KOPT-K1 (cell line): ENCODE results near the gene CKMT2.

ENCODE experiments used
- H3K27ac ChIP-seq: fragments of 200-600 bp; sonication (generic); 2 replicates; pipeline ENCODE4 v1.5.1; 2016; ENCODE audit warnings: antibody characterized with exemption, mild to moderate bottlenecking, low read depth, low read length; ENCODE audit not compliant: poor library complexity, severe bottlenecking
- H3K36me3 ChIP-seq: fragments of 200-600 bp; sonication (generic); 2 replicates; pipeline ENCODE4 v1.5.1; 2017; ENCODE audit warnings: antibody characterized with exemption, mild to moderate bottlenecking, low read length, moderate library complexity; ENCODE audit not compliant: insufficient read depth
- H3K9me3 ChIP-seq: fragments of 200-600 bp; sonication (generic); 2 replicates; pipeline ENCODE4 v1.5.1; 2017; ENCODE audit warnings: antibody characterized with exemption, low read length, mild to moderate bottlenecking; ENCODE audit not compliant: insufficient read depth, poor library complexity, severe bottlenecking

The CKMT2 gene

DNA sequence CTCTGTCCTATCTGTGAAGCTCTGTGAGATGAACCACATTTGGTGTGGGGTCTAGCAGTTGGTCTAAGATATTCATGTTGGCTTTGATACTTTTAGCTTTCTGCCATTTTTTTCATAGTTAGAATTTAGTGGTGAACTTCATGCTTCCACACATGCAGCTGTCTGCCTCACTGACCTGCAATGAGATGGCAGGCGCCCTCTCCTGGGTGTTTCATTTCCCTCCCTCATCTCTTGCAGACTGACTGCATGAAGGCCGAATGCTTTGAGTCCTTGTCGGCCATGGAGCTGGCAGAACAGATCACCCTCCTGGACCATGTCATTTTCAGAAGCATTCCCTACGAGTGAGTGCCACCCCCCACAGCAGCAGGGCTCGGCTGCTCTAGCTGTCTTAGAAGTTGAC, 26.1 kb upstream of the CKMT2 start:
- H3K36me3 ChIP-seq = no peaks in the 10 kb centered on the region
- no peaks in the 10 kb centered on the region for H3K9me3 ChIP-seq
- H3K27ac ChIP-seq = no peak overlapping the region

DNA sequence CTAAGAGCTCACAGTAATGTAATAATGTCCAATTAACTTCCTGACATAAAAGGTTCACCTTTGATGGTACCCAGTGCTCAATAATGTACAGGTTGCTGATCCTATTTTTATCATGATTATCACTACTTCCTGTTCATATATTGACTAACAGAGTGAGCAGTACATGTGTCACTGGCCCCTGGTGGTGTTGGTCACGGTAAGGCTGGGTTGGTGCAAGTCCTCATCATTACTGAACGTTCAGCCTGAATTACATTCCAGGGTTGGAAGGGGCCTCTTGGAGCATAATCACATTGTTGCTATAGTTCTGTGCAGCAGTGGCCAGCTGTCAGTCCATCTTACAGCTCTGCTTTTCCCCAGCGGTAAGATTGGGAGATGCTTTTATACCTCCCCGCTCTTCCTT, 24.2 kb upstream of the CKMT2 start:
- no peaks in the 10 kb centered on the region for H3K9me3 ChIP-seq
- no peak overlapping the region for H3K27ac ChIP-seq
- H3K36me3 ChIP-seq = no peaks in the 10 kb centered on the region

DNA sequence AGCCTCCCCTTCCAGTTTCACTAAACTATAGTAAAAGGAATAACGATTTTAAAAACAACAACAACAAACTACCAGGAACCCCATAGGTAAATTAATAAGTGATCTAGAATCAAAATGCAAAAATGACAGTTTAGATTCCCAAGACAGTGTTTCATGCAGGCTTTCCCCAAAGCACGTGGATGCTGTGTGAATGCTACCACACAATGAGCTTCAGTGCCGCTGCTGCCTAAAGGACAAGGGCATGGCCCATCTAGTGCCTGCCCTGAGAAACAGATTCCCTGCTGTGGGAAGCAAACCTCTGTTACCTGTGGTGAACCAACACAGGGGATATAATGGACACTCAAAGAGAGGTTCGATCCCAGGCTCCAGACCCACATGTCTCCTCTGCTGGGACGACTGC, 23.7 kb upstream of the CKMT2 start:
- H3K9me3 ChIP-seq = no peaks in the 10 kb centered on the region
- no peak overlapping the region for H3K27ac ChIP-seq

DNA sequence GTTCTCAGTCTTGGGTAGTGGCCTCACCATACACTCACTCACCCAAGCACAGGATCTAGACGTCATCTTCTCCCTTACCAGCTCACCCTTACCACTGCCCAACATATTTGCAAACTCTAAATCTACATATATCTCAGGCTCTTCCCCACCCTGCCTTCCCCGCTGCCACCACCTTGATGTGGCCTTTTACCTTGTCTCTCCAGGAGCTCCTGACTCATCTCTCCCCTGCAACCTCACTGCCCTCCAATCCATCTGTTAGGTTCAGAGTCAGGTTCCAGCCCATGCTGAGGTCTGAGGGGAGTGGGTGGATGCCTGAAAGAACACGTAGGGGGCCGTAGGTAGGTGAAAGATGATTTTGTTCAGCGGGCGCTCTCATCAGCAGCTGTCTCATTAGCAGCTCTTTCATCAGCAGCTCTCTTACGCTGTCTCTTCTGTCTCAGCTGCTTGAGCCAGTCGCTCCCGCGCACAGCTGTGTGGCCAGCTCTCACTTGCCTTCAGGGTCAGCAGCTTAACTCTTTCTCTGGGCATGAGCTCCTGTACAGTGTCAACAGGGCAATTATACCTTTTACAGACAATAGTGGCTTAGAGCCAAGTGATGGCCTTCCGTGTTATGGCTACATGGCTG, 23.1 kb upstream of the CKMT2 start:
- Histone ChIP-seq H3K27ac (no peak overlapping the region), H3K36me3 (no peaks in the 10 kb centered on the region), H3K9me3 (no peaks in the 10 kb centered on the region)

More for the DNA sequence above, 23.7 kb upstream of the CKMT2 start:
- H3K36me3 ChIP-seq = no peaks in the 10 kb centered on the region

DNA sequence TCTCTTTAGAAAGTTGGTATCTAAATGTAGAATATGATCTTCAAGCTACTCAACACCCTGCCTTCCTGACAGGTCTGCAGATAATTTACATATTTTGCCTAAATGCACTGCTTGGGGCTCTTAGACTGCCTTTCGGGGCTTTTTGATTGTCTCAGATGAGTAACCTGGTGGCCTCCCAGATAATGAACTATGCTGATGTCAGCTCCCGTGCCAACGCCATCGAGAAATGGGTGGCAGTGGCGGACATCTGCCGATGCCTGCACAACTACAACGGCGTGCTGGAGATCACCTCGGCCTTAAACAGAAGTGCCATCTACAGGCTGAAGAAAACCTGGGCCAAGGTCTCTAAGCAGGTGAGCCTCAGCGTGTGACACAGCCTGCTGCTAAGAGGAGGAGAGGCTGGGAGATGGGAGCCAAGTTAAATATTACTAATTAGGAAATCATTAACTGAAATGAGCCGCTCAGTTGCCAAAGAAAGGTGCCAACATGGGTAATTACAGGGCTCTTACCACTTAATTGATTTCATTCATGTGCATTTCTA, 20.8 kb upstream of the CKMT2 start:
- no peaks in the 10 kb centered on the region for H3K36me3 ChIP-seq
- no peak overlapping the region for H3K27ac ChIP-seq
- no peaks in the 10 kb centered on the region for H3K9me3 ChIP-seq

DNA sequence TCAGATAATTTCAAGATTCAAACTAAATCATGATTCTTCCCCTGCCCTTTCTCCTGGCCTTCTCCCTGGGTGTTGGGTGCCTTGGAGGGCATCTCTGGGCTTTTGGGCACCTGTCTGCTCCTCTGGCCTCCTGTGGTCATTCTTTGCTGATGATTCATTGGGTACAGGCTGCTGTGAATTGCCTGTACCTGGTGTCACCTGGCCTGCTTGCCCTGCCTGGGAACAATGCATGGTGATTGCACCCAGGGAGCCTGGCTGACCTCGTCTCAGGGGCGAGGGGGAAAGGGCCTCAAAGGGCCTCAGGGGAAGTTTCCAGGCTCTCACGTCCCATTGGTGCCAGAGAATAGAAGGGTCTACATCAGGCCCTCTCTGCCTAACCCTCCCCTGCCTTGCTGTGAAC, 20.1 kb upstream of the CKMT2 start:
- H3K9me3 ChIP-seq = no peaks in the 10 kb centered on the region
- H3K27ac ChIP-seq = no peak overlapping the region
- H3K36me3 ChIP-seq = no peaks in the 10 kb centered on the region

DNA sequence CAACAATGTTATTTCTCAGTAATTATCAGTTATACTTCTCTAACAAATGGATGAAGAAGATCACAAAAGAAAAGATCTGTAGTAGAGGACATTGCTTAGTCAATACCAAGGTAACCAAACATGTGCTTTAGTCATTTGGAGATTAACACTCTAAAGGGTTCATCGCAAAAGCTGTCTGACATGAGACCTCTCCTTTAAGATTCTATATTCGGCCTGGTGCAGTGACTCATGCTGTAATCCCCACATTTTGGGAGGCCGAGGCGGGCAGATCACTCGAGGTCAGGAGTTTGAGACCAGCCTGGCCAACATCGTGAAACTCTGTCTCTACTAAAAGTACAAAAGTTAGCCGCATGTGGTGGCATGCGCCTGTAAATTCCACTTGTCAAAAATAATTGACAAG, 18.3 kb upstream of the CKMT2 start:
- no peak overlapping the region for H3K27ac ChIP-seq

DNA sequence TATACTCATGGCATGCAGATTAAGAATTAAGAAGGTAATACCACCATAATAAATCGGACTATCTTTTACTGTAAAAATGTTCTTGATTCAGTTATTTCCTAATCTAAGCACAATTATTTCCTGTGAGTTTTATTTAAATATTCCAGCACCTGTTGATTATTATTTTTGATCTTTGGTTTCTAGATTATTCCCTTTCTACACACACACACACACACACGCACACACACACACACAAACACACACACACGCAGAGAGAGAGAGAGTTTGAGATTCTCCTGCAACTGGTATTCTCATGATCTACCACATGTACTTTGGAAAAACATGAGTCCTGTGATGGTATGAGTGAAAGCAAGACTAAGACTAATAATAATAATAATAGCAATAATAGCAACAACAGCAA, 17.0 kb upstream of the CKMT2 start:
- Histone ChIP-seq H3K9me3 (no peaks in the 10 kb centered on the region), H3K27ac (no peak overlapping the region), H3K36me3 (no peaks in the 10 kb centered on the region)

More for the DNA sequence above, 18.3 kb upstream of the CKMT2 start:
- Histone ChIP-seq H3K36me3 (no peaks in the 10 kb centered on the region), H3K9me3 (no peaks in the 10 kb centered on the region)

DNA sequence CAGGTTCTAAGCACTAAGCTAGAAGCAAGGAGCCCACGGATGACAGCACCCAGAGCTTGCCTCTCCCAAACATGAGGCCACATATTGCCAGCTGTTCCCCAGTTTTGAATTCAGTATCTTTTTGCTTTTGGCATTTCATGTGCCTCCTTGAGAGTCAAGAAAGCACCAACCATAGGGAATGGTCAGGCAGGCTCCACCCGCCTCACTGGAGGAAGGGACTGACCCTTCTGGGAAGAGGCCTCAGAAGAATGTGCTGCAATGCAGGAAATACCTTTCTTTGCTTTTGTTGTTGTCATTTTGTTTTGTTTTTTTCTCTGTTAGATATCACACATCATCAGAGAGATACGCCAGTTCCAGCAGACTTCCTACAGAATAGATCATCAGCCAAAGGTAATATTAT, 13.7 kb upstream of the CKMT2 start:
- no peak overlapping the region for H3K27ac ChIP-seq
- H3K36me3 ChIP-seq = no peaks in the 10 kb centered on the region
- no peaks in the 10 kb centered on the region for H3K9me3 ChIP-seq

DNA sequence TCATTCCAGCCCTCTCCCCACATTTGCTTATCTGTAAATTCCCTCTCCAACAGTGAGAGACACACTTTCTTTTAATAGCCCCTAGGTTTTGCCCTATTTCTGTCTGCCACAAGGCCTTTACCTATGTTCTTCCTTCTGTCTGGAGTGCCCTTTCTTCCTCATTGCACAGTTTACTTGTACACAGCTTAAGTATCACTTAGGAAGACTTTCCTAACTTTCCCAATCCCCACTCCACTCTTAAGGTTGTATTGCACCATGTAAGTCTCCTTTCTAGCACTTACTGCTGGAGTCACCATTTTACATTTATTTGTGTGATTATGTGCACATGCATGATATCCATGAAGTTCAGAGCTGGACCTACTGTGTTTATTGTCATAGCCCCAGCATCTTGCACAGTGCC, 10.8 kb upstream of the CKMT2 start:
- Histone ChIP-seq H3K9me3 (no peaks in the 10 kb centered on the region), H3K27ac (no peak overlapping the region), H3K36me3 (no peaks in the 10 kb centered on the region)

DNA sequence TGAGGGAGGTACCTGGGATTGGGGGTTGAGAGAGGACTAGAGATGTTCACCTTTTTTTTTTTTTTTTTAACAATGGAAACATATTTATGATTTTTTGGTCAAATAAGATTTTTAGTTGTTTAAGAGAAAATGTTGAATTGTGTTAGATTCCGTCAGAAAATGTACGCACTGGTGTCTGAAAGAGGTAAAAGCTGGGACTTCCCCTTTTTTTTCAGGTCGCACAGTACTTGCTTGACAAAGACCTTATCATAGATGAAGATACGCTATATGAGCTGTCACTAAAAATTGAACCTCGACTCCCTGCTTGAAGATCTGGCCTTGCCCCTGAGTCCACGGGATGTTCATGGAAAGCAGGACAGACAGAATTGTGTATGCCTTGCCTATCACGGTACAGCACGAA, 7.7 kb upstream of the CKMT2 start:
- H3K36me3 ChIP-seq = no peaks in the 10 kb centered on the region
- H3K9me3 ChIP-seq = no peaks in the 10 kb centered on the region
- H3K27ac ChIP-seq = no peak overlapping the region

DNA sequence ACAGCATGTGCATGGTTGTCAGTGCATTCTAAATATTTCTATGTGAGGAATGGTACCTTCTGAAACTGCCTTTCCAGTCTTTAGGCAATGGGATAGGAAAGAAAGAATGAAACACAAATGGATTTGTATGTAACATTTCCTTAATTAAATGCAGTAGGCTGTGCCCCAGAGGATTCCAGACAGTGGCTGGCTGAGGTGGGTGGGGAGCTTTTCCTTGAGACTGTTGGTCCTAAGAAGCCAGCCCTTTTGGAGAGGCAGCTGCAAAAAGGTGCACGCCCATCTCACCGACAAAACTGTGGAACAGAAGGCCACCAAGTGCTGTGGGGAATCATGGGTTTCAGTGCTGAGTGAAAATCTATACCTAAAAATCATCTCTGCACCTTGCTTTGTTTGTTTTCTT, 6.8 kb upstream of the CKMT2 start:
- no peaks in the 10 kb centered on the region for H3K9me3 ChIP-seq
- no peaks in the 10 kb centered on the region for H3K36me3 ChIP-seq

DNA sequence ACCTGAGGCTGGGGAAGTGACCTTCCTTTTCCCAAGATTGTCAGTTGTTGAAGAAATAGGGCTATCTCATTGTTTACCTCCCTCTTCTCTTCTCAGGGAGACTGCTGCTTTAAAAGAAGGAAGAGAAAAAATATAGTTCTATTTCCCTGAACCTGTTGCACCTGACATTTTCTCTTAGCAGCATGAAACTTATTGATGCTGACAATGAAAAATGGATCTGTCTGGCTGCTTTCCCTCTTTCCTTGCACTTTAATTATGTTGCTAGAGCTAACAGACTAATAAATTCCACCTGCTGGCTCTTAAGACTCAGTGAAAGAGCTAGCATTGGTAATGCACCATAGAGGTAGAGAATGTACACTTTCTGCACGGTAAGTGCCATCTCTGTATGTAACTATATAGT, 6.2 kb upstream of the CKMT2 start:
- Histone ChIP-seq H3K27ac (no peak overlapping the region), H3K9me3 (no peaks in the 10 kb centered on the region), H3K36me3 (no peaks in the 10 kb centered on the region)

More for the DNA sequence above, 6.8 kb upstream of the CKMT2 start:
- no peak overlapping the region for H3K27ac ChIP-seq

DNA sequence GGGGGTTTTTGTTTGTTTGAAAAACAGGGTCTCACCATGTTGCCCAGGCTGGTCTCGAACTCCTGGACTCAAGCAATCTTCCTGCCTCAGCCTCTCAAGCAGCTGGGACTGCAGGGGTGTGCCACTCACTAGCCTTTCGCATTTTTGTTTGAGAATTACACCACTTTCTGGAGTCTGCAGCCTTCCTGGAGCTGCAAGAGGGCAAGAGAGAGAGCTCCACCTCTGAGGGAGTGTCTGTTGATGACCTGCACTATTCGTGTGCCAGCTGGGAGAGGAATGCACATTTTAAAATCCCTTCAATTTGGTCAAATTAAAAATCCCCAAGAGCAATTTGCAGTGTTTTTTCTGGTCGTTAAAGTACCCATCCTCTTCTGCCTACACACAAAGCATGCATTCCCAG, 5.0 kb upstream of the CKMT2 start:
- H3K9me3 ChIP-seq = no peaks in the 10 kb centered on the region
- H3K36me3 ChIP-seq = no peaks in the 10 kb centered on the region
- H3K27ac ChIP-seq = no peak overlapping the region

DNA sequence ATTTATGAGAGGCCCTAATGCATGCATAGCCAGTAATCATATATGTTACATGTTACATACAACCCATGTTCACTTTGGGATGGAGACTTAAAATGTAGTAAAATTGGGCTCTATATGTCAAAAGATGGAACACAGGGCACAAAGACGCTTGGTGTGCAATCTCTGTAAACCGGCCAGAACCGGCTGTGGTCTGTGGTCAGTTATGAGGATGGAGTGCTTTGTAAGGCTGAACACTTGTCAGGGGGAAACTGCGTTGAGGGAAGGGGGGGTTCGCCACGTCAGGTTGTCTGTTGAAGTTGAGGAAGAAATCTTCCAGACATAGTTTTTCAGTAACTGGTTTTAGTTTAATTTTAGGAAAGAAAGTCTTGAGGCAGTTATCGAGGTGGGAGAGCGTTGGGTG, 2.7 kb upstream of the CKMT2 start:
- H3K9me3 ChIP-seq = no peaks in the 10 kb centered on the region
- H3K27ac ChIP-seq = no peak overlapping the region

DNA sequence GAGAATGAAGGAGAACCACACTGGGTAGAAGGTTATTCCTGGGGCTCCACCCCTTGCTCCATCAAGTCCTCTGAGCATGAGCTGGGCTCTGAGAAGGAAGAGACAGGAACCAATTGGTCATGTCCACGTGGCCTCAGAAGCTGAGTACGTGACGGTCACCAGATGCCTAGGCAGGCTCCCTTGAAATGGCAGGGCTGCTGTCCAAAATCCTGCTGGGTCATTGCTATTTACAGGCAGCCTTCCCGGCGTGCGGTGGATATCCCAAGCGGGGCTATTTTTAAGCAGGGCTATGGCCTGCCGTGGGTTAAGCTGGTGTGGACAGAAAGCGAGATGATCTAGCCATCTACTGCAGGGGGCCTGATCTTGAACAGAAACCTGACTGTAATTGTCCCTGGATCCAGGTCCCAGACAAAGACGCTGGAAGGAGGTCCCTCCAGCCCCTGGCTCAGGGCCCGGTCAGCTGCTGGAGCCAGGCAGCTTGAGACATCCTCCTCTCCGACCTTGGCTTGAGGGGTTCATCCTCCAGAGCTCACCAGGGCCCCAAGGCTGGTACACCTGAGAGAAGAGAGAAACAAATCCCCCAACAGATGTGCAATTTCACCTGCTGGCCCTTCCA, 550 bp upstream of the CKMT2 start:
- H3K27ac ChIP-seq = no peak overlapping the region
- no peaks in the 10 kb centered on the region for H3K9me3 ChIP-seq
- no peaks in the 10 kb centered on the region for H3K36me3 ChIP-seq

More for the DNA sequence above, 2.7 kb upstream of the CKMT2 start:
- H3K36me3 ChIP-seq = no peaks in the 10 kb centered on the region
